Neural progenitor cell (in vitro differentiated cells): ENCODE data around the gene PCDHGA3. TPM values are rescaled to one million over a fixed set of nuclear protein-coding genes. Genes with fewer than 3 reads are reported as not detected.

Experiments used
- DNase-seq: peaks from one replicate; pipeline ENCODE4 v3.0.0-alpha.2; 2016; ENCODE audit warnings: low spot score
- H2AFZ ChIP-seq: fragments of 200-600 bp; sonication (generic); replicated peaks from 2 replicates; pipeline ENCODE4 v1.6.1; 2016; ENCODE audit warnings: antibody characterized with exemption
- H3F3A ChIP-seq: fragments of 200-600 bp; sonication (generic); 2 replicates; pipeline ENCODE4 v1.6.1; 2016; ENCODE audit warnings: antibody characterized with exemption, low read depth
- H3K27ac ChIP-seq: fragments of 200-600 bp; sonication (generic); 2 replicates; pipeline ENCODE4 v1.5.1; 2016; ENCODE audit warnings: mild to moderate bottlenecking
- H3K27me3 ChIP-seq: fragments of 200-600 bp; sonication (generic); 2 replicates; pipeline ENCODE4 v1.6.1; 2016; ENCODE audit warnings: mild to moderate bottlenecking, moderate library complexity
- H3K36me3 ChIP-seq: fragments of 200-600 bp; sonication (generic); 2 replicates; pipeline ENCODE4 v1.5.1; 2016
- H3K4me1 ChIP-seq: fragments of 200-600 bp; sonication (generic); 2 replicates; pipeline ENCODE4 v1.6.1; 2016; ENCODE audit warnings: mixed run types
- H3K4me2 ChIP-seq: fragments of 200-600 bp; sonication (generic); 2 replicates; pipeline ENCODE4 v1.6.1; 2016
- H3K4me3 ChIP-seq: fragments of 200-600 bp; sonication (generic); 2 replicates; pipeline ENCODE4 v1.5.1; 2016
- H3K79me2 ChIP-seq: fragments of 200-600 bp; sonication (generic); 2 replicates; pipeline ENCODE4 v1.6.1; 2016; ENCODE audit warnings: low read depth
- H3K9ac ChIP-seq: fragments of 200-600 bp; sonication (generic); 2 replicates; pipeline ENCODE4 v1.6.1; 2016
- H3K9me3 ChIP-seq: fragments of 200-600 bp; sonication (generic); 2 replicates; pipeline ENCODE4 v1.5.1; 2016; ENCODE audit warnings: low read depth
- H4K20me1 ChIP-seq: fragments of 200-600 bp; sonication (generic); 2 replicates; pipeline ENCODE4 v1.6.1; 2016; ENCODE audit warnings: low read depth
- H3K27ac Mint-ChIP-seq: 3 replicates; pipeline ENCODE4 v1.8.0; 2021; ENCODE audit warnings: mixed read lengths
- H3K27me3 Mint-ChIP-seq: 2 replicates; pipeline ENCODE4 v1.8.0; 2022; ENCODE audit warnings: low read depth, mild to moderate bottlenecking, inconsistent platforms, moderate library complexity, mixed read lengths; ENCODE audit not compliant: insufficient read depth
- H3K36me3 Mint-ChIP-seq: 3 replicates; pipeline ENCODE4 v1.8.0; 2021; ENCODE audit warnings: mixed read lengths
- H3K4me1 Mint-ChIP-seq: 3 replicates; pipeline ENCODE4 v1.8.0; 2021; ENCODE audit warnings: mixed read lengths
- H3K4me3 Mint-ChIP-seq: 3 replicates; pipeline ENCODE4 v1.8.0; 2021; ENCODE audit warnings: mild to moderate bottlenecking, moderate library complexity, mixed read lengths
- H3K9me3 Mint-ChIP-seq: 3 replicates; pipeline ENCODE4 v1.8.0; 2020; ENCODE audit warnings: mixed read lengths
- CTCF ChIP-seq: fragments of 200-600 bp; sonication (generic); IDR thresholded peaks from 2 replicates; pipeline ENCODE4 v1.5.1; 2017; ENCODE audit warnings: antibody characterized with exemption, mild to moderate bottlenecking
- EZH2 ChIP-seq: fragments of 200-600 bp; sonication (generic); IDR thresholded peaks from 2 replicates; pipeline ENCODE4 v1.6.1; 2017; ENCODE audit warnings: antibody characterized with exemption, mild to moderate bottlenecking, moderate library complexity
- EZH2phosphoT487 ChIP-seq: fragments of 200-600 bp; sonication (generic); IDR thresholded peaks from 2 replicates; pipeline ENCODE4 v1.6.1; 2017; ENCODE audit warnings: antibody characterized with exemption
- total RNA-seq: library from RNA; depleted of rRNA; stranded (reverse); fragments of >200 nt; gene quantifications from 2 replicates; pipeline ENCODE4 v1.2.3, GENCODE V29; 2015; ENCODE audit warnings: low replicate concordance

PCDHGA3 gene
- total RNA-seq, 1 donor from 2014 or later: 0.54 TPM

- no peak for TF ChIP-seq EZH2phosphoT487
- TF ChIP-seq EZH2: no peak
- TF ChIP-seq CTCF: no peak
- peaks cover 54% of the 10 kb centered on the region for H3K36me3 Mint-ChIP-seq
- peak overlapping the region; percentile 76 for H3K4me2 ChIP-seq
- DNase-seq: no peak
- H3K27ac Mint-ChIP-seq: no peak overlapping the region
- H3K4me3 Mint-ChIP-seq: peak overlapping the region; percentile 98
- no peak overlapping the region for H2AFZ ChIP-seq
- peaks cover 80% of the 10 kb centered on the region for H3K9me3 Mint-ChIP-seq
- peaks cover 8% of the 10 kb centered on the region for H3K27me3 Mint-ChIP-seq
- H4K20me1 ChIP-seq: no peaks in the 10 kb centered on the region
- peaks cover 45% of the 10 kb centered on the region for H3K79me2 ChIP-seq
- H3K27ac ChIP-seq: no peak overlapping the region
- H3K27me3 ChIP-seq: no peaks in the 10 kb centered on the region
- H3K9ac ChIP-seq: no peak overlapping the region
- peaks cover 26% of the 10 kb centered on the region for H3K9me3 ChIP-seq
- peaks cover 33% of the 10 kb centered on the region for H3K36me3 ChIP-seq
- peak overlapping the region; percentile 83 for H3K4me3 ChIP-seq
- H3K4me1 ChIP-seq: no peaks in the 10 kb centered on the region
- H3F3A ChIP-seq: peaks cover 17% of the 10 kb centered on the region
- H3K4me1 Mint-ChIP-seq: peaks cover 4% of the 10 kb centered on the region
Observed at GRCh38 chr5:141319699-141320098, 23.9 kb upstream of the PCDHGA3 start.

GRCh38 chr5:141320225-141321169 lies 23.1 kb upstream of the PCDHGA3 start, which contains the start of gene TAF7:
TSS of gene TAF7 (minus strand) at chr5:141320784. CDS start at chr5:141320044, 740 bp downstream.
- H3F3A ChIP-seq: peaks cover 17% of the 10 kb centered on the region
- peak; percentile 96 for DNase-seq
- Mint-ChIP-seq H3K4me1 (peaks cover 4% of the 10 kb centered on the region), H3K27ac (peak within 1 kb of the TSS; percentile 99), H3K27me3 (peaks cover 5% of the 10 kb centered on the region), H3K9me3 (peaks cover 76% of the 10 kb centered on the region), H3K36me3 (peaks cover 46% of the 10 kb centered on the region), H3K4me3 (peak within 1 kb of the TSS; percentile 98)
- peak within 1 kb of the TSS; percentile 98 for H2AFZ ChIP-seq
- peaks cover 43% of the 10 kb centered on the region for H3K79me2 ChIP-seq
- peak within 1 kb of the TSS; percentile 93 for H3K27ac ChIP-seq
- H3K4me2 ChIP-seq: peak within 1 kb of the TSS; percentile 76
- peak within 1 kb of the TSS; percentile 83 for H3K4me3 ChIP-seq
- H3K9ac ChIP-seq: peak within 1 kb of the TSS; percentile 97
- H3K4me1 ChIP-seq: no peaks in the 10 kb centered on the region
- peaks cover 33% of the 10 kb centered on the region for H3K36me3 ChIP-seq
- H4K20me1 ChIP-seq: no peaks in the 10 kb centered on the region
- peak; percentile 93 for TF ChIP-seq CTCF
- no peak for TF ChIP-seq EZH2
- no peaks in the 10 kb centered on the region for H3K27me3 ChIP-seq
- peaks cover 26% of the 10 kb centered on the region for H3K9me3 ChIP-seq

- Histone ChIP-seq H3K79me2 (peaks cover 31% of the 10 kb centered on the region), H3K9me3 (peaks cover 26% of the 10 kb centered on the region), H3K4me1 (no peaks in the 10 kb centered on the region), H3K27ac (no peak overlapping the region), H4K20me1 (no peaks in the 10 kb centered on the region), H3K27me3 (no peaks in the 10 kb centered on the region), H3K4me2 (no peak overlapping the region), H3K9ac (no peak overlapping the region), H3F3A (peaks cover 17% of the 10 kb centered on the region), H3K4me3 (no peak overlapping the region), H3K36me3 (peaks cover 25% of the 10 kb centered on the region), H2AFZ (no peak overlapping the region)
- no peak for TF ChIP-seq EZH2
- no peak for TF ChIP-seq EZH2phosphoT487
- TF ChIP-seq CTCF: no peak
- Mint-ChIP-seq H3K4me1 (peaks cover 4% of the 10 kb centered on the region), H3K36me3 (peaks cover 31% of the 10 kb centered on the region), H3K27me3 (peaks cover 5% of the 10 kb centered on the region), H3K9me3 (peaks cover 64% of the 10 kb centered on the region), H3K4me3 (peak overlapping the region; percentile 15), H3K27ac (no peak overlapping the region)
- DNase-seq: no peak
Observed at GRCh38 chr5:141322261-141322660, 21.4 kb upstream of the PCDHGA3 start.
